Femur (tissue), 1 donor: ENCODE results near the gene NAXD.
"Not testable (repeated sequence)": the region's sequence is repeated elsewhere in the genome, so short reads cannot be mapped to it uniquely, and the experiment has no call there.

Experiments
- DNase-seq: peaks from one replicate; pipeline ENCODE4 v3.0.0-alpha.2; 2017

The NAXD gene

DNA sequence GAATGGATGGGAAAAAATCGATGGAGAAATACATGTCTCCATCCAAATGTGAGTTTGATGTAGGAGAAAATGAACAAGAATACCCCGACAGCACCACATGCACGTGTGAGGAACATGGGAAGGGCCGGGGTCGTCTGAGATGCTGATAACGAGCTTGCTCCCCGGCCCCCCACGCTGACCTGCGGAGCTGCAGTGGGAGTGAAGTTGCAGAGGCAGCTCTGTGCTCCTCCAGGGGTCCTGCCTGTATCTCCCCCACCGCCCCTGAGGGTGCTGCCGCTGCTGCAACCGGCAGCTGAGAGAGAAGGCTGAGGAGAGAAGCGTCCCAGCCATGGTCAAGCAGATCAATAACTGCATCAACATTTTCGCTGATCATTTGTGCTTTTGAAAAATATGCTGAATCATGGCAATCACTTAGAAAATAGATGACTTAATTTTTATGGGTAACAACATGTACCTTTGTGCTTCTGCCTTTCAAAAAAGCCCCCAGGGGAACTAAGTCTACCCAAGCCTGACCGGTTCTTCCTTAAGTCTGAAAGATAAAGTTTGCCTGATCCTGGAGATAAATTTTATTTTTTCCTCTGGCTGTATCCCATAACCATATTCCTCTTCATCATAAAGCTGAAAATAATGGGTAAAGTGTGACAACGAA, 18.2 kb upstream of the NAXD start:
- no peak for DNase-seq

DNA sequence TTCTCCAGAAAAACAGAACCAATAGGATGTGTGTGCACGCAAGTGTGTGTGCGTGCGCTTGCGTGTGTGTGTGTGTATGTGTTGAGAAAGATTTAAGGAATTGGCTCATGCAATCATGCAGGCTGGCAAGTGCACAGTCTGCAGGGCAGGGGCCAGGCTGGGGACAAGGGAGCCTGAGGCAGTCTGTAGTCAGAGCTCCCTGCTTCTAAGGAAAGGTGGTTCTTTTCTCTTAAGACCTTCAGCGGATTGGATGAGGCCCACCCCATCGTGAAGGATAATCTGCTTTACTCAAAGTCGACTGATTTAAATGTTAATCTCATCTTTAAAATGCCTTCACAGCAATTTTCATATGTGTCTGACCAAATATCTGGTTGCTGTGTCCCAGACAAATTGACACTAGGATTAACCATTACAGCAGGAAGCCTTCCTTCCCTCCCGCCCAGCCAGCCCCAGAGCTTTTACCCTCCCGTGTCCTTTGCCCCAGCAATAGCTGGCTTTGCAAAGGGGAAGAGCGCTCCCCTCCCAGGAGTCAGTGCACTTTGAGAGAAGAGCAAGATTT, 15.0 kb upstream of the NAXD start:
- DNase-seq = no peak

DNA sequence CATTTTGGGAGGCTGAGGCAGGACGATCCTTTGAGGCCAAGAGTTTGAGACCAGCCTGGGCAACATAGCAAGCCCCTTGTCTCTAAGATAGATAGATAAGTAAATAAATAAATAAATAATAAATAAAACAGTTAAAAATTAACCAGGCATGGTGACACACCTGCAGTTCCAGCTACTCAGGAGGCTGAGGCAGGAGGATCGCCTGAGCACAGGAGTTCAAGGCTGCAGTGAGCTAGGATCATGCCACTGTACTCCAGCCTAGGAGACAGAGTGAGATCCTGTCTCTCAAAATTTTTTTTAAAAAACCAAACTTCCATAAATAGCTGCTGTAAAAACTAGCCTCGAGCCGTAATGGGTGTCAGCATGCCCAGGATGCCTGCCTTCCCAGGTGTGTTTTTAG, 14.4 kb upstream of the NAXD start:
- no peak for DNase-seq

DNA sequence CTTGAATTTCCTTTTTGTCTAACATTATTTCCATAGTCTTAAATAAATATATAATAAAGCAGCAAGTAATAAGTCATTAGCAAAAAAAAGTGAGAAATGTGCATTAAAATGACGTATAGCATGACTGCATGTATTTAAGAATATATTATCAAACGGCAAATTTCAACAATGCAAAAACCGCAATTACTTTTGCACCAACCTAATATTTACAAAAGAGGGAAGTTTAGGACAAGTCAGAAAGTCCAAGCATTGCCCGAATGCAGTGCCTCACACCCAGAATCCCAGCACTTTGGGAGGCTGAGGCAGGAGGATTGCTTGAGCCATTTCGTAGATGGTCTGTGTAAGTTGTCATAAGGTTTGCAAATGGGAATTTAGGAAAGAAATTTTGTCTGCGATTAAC, 10.2 kb upstream of the NAXD start:
- no peak for DNase-seq

DNA sequence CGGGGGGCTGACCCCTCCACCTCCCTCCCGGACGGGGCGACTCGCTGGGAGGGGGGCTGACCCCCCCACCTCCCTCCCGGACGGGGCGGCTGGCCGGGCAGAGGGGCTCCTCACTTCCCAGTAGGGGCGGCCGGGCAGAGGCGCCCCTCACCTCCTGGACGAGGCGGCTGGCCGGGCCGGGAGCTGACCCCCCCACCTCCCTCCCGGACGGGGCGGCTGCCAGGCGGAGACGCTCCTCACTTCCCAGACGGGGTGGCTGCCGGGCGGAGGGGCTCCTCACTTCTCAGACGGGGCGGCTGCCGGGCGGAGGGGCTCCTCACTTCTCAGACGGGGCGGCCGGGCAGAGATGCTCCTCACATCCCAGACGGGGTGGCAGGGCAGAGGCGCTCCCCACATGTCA, 9.1 kb upstream of the NAXD start:
- DNase-seq = not testable (repeated sequence)

GRCh38 chr13:110607675-110608224, 7.6 kb upstream of the NAXD start:
- DNase-seq = no peak

DNA sequence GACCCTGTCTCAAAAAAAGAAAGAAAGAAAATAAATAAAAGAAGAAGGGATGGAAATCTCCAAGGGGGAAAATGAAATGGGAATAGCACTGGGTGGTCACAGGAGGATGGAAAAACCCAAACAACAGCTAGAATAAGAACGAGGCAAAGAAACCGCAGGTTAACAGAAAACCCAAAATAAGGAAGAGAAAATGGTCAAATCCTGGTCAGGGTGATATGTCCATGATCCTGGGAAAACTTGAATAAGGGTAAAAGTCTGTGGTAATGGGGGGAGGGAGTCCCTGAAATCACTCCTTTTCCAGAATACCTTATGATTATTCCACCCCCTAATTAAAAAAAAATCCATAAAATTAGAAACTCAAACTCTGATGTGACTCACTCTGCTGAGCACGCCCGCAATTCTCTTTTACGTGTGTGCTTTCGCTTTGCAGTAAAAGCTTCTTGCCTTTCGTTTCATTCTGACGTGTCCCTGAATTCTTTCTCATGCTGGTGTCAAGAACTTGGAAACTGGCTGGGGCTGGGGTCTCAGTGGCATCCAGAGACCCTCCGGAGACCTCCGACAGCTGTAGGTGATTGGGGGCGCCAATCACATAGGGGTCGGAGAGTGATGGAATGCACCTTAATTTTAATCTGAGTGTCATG, 4.3 kb upstream of the NAXD start:
- no peak for DNase-seq

DNA sequence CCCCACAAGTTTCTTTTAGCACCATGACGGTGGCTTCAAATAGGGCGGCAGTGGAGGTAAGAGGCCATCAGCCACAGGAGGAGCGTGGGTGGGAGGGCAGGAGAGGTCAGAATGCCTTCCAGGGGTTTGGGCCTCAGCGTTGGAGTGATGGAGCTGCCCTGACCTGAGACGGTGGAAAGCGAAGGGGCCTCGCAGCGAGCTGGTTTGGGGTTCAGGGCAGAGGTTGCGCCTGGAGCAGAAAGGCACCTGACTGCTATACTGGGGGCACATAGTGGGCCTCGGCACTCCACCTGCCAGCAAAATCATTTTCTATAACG, 382 bp upstream of the NAXD start:
- no peak for DNase-seq

DNA sequence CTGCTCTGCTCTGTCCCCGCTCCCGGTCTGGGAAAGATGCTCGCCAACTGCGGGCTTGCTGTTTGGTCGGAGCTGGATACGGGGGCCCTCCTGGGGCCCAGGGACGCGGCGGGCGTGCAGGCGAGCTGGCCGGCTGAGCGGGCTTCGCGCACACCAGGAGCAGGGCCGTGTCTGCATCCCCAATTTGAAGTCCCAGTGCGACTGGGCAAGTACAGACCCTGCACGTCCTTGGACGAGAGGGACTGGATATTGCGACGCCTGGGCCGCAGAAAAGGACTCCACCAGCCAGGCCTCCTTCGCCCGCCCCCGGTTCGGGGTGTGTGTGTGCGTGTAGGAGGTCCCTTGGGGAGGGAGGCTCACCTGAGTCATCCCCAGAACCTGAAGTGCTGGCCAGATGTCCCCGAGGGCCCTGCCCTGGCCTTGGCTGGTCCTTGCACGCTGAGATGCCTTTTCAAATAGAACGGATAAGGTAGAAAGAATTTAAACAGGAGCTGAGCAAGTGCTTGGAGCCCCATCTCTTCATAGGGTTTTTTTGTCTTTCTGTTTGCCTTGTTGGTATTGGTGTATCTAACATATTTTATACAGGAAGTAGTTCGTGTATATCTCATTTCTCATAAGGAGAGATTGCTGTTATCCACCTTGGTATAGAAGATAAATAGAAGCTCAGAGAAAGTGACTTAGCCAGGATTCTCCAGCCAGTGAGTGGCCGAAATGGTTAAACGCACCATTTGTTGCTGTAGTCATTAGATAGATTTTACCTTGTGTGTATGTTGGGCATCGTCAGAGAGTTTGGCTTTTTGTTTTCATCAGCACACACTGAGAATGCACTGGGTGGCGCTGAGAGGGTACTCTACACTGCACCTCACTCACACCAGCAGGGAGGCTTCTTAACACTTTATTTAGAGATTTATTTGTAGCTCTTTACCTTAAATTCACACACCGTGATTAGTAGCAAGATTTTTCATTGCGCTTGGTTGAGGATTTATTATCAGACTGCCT, 1.1 kb downstream of the NAXD start:
- DNase-seq = no peak

DNA sequence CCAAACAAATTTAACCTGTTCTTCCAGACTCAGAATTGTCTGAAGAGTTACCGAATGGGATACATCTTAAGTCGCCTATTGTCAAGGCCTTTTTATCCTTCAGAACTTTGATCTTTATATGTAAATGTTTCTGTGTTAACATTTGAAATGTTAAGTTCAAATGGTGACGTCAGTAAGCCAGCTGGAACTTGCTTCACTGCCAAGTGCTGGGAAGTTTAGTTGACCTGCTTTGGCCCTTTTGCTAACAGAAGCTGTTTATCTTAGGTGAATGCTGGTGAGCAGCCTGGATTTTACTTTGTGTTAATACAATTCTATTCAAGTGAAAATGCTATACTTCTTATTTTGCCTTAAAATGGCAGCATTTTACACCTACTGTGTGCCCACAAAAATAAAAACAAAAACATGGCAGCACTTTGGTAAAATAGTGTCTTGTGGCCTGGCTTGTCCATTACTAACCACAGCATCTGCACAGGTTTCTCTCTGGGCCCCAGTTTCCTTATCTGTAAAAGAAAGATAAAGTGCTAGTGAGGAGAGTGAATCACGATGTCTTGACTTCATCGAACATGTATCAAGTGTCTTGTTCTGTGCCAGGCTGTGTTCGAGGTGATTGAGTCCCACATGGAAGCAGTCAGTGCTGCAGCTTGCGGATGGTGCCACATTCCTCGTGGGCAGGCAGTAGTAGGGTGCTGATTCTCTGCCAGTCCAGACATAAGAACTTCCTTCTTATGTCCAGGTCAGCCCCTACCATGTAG, 2.2 kb downstream of the NAXD start:
- no peak for DNase-seq

- DNase-seq = no peak
Measured at GRCh38 chr13:110618167-110618566, 2.8 kb downstream of the NAXD start.

GRCh38 chr13:110618780-110619179, 3.4 kb downstream of the NAXD start:
- DNase-seq = no peak

DNA sequence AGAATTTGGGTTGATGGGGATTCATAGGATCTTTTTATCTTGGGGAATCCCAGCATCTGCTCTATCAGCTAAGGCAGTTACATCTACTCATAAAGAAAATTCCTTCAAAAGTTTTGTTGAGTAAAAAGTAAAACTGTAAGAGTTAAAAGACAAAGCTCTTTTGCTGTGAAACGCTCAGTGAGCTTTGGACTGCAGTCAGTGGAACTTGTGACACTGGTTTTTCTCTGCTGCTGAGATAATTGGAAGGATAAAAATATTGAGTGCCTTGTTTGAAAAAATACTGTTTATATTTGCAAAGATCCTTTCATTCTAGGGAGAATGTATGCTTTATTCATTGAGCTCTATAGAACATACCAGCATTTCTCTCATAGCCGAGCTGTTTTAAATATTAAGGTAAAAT, 5.3 kb downstream of the NAXD start:
- no peak for DNase-seq

DNA sequence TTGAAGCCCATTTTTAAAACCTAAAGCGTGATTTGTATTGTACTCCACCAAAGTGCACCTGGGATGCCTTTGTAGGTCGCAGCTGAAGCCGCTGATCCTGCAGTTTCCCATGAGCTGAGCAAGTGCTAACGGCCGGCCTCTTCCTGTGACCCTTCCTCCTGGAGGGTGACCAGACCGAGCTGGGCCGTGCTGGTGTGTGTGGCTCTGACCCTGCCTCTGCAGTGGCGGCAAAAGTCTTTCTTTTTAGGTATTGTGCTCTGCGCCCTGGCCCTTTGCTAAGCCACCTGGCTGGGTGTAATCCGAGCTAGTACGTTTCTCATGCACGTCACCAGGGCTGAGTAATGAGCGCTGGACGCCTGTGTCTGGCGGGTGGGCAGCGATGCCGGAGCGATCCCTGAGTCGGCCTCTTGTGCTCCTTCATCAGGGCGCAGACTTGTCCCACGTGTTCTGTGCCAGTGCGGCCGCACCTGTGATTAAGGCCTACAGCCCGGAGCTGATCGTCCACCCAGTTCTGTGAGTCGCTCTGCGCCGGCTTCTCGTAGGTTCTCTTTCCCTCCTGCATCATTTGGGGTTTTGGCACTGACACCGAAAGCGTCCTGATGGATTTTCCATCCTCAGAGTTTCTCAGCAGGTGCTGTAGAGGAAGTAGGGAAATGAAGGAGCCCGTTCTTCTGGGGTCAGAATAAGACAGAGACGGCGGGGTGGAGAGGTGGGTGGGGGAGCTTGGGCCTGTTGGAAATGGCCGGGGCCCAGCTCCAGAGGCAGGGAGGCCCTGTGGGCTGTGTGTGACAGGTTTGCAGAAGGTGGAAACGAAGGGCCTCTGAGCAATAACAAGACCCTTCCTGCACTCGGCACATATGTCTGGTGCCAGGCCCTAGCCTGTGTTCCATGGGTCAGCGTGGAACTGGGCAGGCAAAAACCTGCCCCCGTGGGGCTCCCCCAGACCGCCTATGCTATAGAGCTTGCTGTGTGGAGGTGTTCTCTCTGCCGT, 9.7 kb downstream of the NAXD start:
- DNase-seq = no peak

DNA sequence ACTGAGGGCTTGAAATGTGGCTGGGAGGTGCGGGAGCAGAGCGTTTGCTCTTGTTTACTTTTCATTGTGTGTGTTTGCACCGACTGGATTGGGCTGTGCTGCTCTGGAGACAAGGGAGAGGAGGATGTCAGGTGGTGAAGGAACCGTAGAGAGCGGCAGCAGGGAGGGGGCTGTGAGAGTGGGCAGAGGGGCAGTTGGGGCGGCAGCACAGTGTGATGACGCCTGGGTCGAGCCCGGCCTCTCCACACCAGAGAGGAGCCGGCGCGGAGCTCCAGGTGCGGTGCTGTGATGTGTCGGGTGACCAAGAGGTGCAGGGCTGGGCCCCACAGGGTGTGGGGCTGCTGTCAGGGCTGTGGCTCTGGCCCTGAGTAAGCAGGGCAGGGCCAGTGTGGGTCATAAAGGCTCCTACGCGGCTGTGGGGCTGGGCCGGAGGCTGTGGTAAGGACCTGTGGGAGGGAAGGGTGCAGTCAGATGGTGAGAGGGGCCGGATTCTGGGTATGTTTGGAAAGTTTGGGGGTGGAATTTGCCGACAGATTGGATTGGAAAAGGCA, 10.5 kb downstream of the NAXD start:
- DNase-seq = no peak

DNA sequence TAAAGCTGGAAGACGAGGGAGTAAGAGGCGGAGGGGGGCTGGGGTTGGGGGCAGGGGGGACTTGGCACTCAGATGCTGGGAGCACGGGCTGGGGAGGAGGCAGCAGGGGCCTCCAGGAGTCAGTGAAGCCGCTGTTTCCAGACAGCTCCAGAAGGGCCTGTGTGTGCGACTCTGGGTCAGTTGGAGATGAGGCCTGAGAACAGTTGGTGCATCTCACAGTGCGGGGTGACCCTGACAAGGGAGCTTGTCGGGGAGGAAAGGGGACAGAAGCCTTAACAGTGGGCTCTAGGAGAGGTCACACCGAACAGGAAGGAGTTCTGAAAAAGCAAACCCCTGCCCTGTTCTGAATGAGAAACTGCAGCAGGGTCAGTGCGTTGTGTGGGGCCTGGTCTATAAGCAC, 11.2 kb downstream of the NAXD start:
- DNase-seq = no peak

DNA sequence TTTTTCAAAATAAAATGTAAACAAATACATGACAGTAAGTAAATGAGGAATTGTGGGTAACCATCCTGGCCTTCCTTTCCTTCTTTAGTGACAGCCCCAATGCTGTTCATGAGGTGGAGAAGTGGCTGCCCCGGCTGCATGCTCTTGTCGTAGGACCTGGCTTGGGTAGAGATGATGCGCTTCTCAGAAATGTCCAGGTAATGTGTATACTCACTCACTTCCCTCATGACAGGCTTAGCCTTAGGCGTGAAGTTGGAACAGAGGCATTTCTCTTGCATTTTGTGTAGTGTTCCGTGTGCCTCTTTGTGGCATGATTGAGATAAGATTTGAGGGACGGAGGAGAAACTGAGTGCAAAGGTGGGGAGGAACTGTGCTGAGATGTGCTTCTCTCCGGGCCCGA, 12.0 kb downstream of the NAXD start:
- DNase-seq = no peak

DNA sequence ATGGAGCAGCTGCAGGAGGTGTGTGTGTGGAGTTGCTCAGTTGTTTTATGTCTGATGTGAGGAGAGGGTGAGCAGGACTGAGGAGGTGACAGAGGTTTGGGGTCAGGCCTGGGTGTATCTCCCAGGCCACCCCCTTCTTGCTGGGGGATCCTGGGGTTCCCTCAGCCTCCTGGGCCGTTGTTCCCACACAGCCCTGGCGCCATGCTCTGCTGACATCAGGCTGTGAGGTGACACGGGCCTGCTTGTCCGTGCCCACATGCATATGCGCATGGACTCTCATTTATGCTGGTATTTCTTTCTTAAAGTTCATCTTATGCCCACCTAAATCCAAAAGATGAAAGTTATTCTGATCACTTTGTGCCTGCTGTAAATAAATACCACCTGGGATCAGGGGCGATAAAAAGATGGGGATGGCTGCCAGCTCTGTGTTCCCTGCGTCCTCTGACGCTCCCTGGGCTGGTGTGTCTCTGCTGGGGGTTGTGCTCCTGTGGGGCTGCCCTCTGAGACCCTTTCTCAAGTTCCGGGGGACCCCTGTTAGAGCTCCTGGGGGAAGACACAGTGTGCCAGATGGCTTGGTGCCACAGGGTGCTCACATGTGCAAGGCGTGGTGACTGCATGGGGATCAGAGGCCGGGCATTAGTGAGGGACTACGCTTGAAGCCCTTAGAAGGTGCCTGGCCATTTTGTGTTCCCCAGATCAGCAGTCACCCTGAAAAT, 12.6 kb downstream of the NAXD start:
- DNase-seq = no peak

DNA sequence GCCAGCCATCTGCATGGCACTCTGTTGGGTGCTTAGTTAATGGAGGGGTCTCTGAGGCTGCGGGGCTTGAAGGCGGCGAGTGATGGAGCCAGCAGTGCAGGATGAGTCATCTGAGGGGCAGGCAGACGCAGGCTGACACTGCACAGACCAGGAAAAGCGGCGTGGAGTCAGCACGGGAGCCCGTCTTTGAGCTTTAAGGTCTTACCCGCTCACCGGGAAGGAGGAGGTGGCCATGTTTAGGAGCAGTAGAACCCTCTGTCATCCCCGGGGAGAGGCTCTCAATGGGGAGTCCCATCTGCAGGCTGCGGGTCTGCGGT, 13.1 kb downstream of the NAXD start:
- no peak for DNase-seq

- DNase-seq = no peak
Measured at GRCh38 chr13:110628952-110629701, 13.8 kb downstream of the NAXD start.
